Measurements from ENCODE around the gene GOPC.

GOPC gene

GRCh38 chr6:117555262-117555849 lies 47.0 kb downstream of the GOPC start:
- no peak overlapping the region for H3K27ac ChIP-seq
- TF ChIP-seq CTCF (conservative IDR thresholded peaks at IDR 0.05) (no peak), ZFX (IDR thresholded peaks at IDR 0.05) (no peak)

- TF ChIP-seq CTCF (conservative IDR thresholded peaks at IDR 0.05) (no peak), ZFX (IDR thresholded peaks at IDR 0.05) (no peak)
- H3K27ac ChIP-seq, result no peak overlapping the region
Observed at GRCh38 chr6:117553142-117553541, 49.2 kb downstream of the GOPC start.

DNA sequence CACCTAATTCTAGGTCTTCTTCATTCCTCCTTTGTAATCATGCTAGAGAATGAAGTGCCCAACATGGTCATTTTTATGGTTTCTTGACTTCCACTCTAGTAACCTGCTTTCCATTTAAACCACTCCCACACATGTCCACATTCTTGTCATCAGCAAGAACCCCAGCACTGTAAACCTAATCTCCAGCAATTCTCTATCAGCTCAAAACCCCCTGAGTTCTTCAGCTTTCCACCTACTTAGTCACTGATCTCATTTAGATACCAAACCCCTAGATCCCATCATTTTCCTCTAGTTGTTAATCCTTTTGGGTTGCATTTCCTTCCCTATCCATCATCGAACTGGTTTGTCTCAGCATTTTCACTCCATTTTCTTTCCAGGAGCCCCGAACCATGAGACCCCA lies 49.7 kb downstream of the GOPC start:
- TF ChIP-seq ZFX (IDR thresholded peaks at IDR 0.05), result no peak
- no peak for TF ChIP-seq CTCF (conservative IDR thresholded peaks at IDR 0.05)
- H3K27ac ChIP-seq, result no peak overlapping the region

GRCh38 chr6:117550618-117551242 lies 51.6 kb downstream of the GOPC start:
- TF ChIP-seq CTCF (conservative IDR thresholded peaks at IDR 0.05) (no peak), ZFX (IDR thresholded peaks at IDR 0.05) (no peak)
- H3K27ac ChIP-seq, result no peak overlapping the region

DNA sequence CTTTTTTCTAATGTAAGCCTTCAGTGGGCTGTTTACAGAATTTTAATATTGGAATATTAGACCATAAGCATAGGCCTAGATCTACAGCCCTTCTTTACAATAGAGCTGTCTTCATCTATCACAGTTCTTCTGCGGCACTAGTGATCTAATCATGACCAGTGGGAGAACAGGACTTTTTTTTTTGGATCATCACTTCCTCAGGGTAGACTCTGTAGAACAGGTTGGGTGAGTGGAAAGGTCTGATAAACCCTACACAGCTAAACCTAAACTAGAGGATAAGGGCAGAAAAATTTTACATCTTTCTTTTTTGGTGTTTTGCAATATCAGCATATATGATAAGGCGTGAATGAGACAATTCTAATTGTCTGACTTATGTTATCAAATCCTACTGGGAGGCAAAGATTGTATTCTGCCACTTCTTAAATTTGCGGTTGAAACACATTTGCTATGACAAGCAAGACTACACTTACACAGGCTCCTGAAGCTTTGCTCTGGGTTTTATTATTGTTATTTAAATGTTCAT lies 52.2 kb downstream of the GOPC start:
- TF ChIP-seq CTCF (conservative IDR thresholded peaks at IDR 0.05), result no peak
- TF ChIP-seq ZFX (IDR thresholded peaks at IDR 0.05), result no peak
- no peak overlapping the region for H3K27ac ChIP-seq

DNA sequence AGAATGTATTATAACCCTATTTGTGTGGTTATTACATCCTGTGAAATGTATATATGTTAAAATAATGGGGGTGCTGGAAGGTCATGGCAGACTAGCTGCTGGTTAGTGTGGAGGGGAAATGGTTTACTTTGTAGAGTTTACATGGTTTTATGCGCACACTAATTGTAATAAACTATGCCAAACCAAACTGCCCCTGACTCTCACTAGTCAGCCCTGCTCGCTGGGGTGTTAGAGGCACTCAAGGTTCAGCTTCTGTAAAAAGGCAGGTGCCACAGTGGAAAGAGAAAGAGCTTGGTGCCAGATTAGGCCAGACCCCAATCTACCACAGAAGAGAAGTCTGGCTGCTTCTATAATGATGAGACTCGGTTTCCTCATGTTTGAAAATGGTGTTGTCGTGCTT lies 52.7 kb downstream of the GOPC start:
- no peak for TF ChIP-seq CTCF (conservative IDR thresholded peaks at IDR 0.05)
- no peak for TF ChIP-seq ZFX (IDR thresholded peaks at IDR 0.05)
- H3K27ac ChIP-seq, result no peak overlapping the region

DNA sequence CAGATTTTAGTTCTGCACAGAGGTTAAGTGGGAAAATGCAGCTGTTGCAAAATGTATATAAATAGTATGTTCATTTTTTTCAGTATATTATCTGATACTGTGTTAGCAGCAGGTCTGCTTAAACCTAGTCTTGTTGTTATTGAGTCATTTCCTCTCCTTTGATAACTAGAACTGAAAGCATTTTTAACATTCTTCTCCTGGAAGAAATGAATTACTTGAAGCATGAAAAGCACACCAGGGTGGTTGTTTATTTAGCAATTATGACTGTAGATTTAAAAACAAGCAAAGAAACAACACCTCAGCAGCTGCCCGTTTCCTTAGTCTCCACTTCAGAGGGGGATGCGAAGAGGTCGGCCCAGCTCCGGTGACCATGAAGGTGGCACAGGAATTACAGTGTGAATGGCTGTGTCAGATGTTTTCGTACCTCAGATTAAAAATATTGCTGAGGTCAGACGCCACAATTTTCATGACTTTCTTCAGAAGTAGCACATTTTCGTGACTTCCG lies 53.5 kb downstream of the GOPC start:
- no peak for TF ChIP-seq CTCF (conservative IDR thresholded peaks at IDR 0.05)
- no peak for TF ChIP-seq ZFX (IDR thresholded peaks at IDR 0.05)
- H3K27ac ChIP-seq, result no peak overlapping the region

All from C4-2B (cell line).